Stromal cell of bone marrow (primary cell): ENCODE measurements around the gene EFCAB5.
"Not testable (repeated sequence)": the region's sequence is repeated elsewhere in the genome, so short reads cannot be mapped to it uniquely, and the experiment has no call there.

Experiments
- DNase-seq: peaks from one replicate; pipeline ENCODE4 v3.0.0-alpha.2; 2012; ENCODE audit warnings: low read depth

Gene EFCAB5

GRCh38 chr17:29935909-29936308, 5.5 kb upstream of the EFCAB5 start:
- DNase-seq = not testable (repeated sequence)

- no peak for DNase-seq
These were observed 4.7 kb upstream of the EFCAB5 start for GRCh38 chr17:29936724-29937123.

- DNase-seq = no peak
These were observed 3.8 kb downstream of the EFCAB5 start for GRCh38 chr17:29945281-29945680.

DNA sequence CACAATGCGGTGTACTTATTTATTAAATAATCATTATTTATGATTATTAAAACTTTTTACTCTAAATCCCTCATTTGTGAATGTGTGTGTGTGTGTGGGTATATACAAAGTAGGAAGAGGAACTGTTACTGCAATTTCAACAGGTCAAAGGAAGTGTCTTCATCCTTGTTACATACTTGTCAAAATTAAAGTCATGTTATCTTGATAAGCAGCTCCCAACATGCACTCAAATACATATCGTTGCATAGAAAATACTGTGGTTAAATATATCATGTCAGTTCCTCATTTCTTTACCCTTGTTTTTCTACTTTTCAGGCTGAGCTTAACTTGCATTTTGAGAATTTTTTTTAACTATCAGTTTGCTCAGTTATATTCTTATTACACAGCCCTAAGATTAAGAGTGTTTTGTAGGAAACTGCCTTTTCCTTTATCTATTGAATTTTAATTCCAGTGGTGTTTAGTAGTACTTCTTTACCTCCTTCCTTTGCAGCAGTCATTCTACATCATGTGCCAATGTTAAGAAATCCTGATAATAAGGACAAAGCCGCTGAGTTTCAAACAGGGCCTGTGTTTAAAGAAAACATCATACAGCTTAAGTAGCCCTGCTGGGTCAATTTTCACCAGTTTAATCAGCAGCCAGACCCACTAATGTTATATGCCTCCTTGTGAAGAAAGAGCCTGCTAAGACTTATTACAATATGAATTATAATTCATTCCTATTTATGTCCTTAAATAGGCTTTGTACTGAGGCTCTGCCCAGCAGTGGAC, 7.2 kb downstream of the EFCAB5 start:
- no peak for DNase-seq

GRCh38 chr17:29949696-29950095, 8.3 kb downstream of the EFCAB5 start:
- no peak for DNase-seq

DNA sequence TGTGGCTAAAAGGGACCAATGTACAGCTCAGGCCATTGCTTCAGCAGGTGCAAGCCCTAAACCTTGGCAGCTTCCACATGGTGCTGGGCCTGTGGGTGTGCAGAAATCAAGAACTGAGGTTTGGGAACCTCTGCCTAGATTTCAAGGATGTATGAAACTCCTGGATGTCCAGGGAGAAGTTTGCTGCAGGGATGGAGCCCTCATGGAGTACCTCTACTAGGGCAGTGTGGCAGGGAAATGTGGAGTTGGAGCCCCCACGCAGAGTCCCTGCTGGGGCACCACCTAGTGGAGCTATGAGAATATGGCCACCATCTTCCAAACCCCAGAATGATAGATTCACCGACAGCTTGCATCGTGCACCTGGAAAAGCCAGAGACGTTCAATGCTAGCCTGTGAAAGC, 13.0 kb downstream of the EFCAB5 start:
- no peak for DNase-seq

DNA sequence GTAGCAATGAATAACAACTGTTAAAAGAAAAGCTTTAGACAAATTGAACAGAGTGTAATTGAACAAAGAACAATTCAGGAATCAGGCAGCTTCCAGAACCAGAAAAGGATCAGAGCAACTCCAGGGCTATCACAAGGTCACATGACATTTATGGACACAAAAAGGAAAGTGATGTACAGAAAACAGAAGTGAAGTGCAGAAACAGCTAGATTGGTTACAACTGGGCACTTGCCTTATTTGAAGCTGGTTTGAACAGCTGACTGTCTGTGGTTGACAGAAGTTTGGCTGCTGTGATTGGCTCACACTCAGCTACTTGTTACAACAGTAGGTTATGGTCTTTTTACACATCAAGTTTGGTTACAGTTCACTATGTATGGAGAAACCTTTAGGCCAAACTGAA, 14.8 kb downstream of the EFCAB5 start:
- no peak for DNase-seq

GRCh38 chr17:29957488-29957887, 16.1 kb downstream of the EFCAB5 start:
- DNase-seq = not testable (repeated sequence)

GRCh38 chr17:29958947-29959657, 17.7 kb downstream of the EFCAB5 start:
- DNase-seq = no peak

DNA sequence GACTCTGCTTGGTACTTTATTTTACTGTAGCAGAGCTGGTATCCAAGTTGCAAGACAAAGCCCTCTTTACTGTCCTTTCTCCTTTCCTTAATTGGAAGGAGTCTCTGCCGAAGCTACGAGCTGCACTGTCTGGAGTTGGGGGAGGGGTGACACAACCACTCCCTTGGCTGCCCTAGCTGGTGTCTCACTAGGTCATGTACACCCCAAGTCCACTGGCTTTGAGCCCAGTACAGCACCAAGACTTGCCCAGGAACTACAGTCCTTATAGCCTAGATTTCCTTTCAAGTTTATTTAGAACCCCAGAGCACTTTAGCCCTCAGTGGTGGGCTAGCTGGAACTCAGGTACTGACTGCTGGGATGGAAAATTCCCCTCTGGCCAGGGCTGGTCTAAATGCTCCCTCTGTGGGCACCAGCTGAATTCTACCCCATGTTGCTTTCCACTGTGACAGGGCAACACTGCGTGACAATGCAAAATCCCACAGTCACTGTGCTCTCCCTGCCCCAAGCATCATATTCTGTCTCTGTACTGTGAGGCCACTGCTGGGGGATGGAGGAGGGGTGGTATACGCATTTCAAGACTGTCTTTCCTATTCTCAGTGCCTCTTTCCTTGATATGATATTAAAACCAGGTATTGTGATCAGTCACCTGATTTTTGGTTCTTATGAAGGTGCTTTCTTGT, 18.4 kb downstream of the EFCAB5 start:
- no peak for DNase-seq

DNA sequence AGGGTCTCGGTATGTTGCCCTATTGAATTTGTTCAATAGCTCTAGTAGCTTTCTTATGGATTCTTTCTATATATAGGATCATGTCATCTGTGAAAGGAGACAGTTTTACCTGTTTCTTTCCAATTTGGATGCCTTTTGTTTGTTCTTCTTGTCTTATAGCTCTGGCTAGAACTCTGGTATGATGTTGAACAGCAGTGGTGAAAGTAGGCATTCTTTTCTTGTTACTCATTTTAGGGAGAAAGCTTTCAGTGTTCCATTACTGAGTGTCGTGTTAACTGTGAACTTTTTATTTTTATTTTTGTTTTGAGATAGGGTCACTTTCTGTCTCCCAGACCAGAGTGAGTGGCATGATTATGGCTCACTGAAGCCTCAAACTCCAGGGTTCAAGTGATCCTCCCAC, 21.2 kb downstream of the EFCAB5 start:
- no peak for DNase-seq

GRCh38 chr17:29968271-29968670, 26.8 kb downstream of the EFCAB5 start:
- DNase-seq = no peak

- DNase-seq = no peak
These were observed 30.8 kb downstream of the EFCAB5 start for GRCh38 chr17:29972277-29972676.

DNA sequence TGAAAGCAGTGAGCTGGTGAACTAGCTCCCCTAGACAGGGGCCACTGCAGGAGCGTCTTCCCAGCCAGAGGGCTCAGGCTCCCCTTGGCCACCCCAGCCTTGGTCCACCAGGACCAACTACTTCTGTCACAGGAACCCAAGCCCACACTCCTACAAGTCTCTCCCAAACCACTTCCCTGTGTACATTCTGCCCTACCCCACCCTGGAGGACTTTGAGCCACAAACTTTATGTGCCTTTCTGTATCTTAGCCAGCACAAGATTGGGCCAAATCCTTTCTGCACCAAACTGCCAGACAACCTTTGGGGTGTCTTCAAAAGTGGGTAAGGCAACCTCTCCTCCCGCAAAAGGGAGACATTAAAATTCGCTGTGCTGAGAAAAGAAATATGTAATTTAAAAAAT, 31.6 kb downstream of the EFCAB5 start:
- no peak for DNase-seq

DNA sequence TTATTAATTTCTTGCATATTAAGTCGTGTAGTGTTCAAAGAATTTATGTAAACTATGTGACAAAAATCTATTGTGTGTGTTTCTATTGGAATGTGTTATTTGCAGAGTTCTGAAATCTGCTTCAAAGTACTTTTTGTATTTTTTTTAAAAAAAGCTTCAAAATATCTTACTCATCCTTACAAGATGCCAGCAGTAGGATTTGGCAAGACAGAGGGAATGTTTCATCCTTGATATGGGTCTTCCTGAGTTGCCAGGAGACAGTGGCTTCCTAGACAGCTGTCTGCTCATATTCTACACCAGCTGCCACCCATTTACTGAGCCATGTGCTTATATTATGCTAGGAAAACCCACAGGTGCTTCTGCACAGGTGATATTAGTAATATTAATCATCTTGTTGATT, 36.4 kb downstream of the EFCAB5 start:
- DNase-seq = peak; percentile 67

- DNase-seq = no peak
These were observed 38.8 kb downstream of the EFCAB5 start for GRCh38 chr17:29980261-29980660.

DNA sequence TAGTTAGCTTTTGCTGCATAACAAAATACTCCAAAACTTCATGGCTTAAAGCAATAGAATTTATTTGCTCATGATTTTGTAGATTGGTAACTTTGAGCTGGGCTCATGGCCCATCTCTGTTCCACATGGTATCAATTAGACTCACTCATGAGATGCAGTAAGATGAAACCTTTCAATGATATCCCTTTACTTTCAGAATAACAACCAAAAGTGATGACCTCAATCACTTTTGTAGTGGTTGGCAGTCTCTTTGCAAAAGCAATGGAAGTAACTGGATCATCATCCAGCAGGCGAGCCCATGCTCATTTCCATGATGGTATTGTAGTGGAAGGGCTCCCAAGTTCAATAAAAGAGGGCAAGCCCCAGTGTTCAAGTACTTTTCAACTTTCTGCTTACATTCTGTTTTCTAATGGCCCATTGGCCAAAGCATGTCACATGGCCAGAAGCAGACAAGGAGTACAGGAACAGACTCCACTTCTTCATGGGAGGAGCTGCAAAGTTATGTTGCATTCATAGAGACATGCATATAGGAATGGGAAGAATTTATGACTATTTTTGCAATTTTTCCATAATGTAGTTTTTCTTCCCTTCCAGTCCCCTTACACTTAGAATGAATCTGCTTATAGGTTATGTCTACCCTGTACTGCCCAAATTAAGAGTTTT, 41.7 kb downstream of the EFCAB5 start:
- peak; percentile 54 for DNase-seq

GRCh38 chr17:29996458-29996857, 55.0 kb downstream of the EFCAB5 start:
- DNase-seq = no peak

- DNase-seq = peak; percentile 7
These were observed 58.7 kb downstream of the EFCAB5 start for GRCh38 chr17:30000001-30000754.

DNA sequence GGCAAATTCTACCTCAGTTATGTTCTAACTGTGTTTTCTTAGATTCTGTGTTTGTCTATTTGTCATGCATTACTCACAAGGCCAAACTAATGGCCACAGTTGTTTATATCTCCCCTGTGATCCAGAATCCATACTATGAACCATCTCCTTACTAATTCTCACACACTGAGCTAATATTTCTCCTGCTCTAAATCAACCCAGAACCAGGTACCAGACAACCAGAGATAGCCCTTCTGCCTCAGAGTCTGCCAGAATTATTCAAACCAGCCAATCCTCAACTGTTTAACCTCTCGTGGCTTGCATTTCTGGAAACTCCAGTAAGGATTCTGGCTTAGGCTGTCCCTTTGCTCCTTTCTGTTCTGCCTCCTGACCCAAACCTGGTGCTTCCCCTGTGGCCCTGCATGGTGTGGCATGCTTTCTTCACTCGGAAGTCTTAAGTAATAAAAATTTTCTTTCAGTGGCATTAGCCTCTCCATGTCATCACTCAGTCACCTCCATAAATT, 59.4 kb downstream of the EFCAB5 start:
- DNase-seq = no peak

GRCh38 chr17:30002088-30002487, 60.7 kb downstream of the EFCAB5 start:
- DNase-seq = no peak
